Activated gamma-delta T cell treated with Interleukin-2 at 50 U/mL for 16 hours (primary cell): ENCODE data around the gene TSEN54.
A peak's percentile ranks its signal among the peaks of the same experiment; 100 is the strongest.
"Not testable (repeated sequence)": the region's sequence is repeated elsewhere in the genome, so short reads cannot be mapped to it uniquely, and the experiment has no call there.

ENCODE experiments used
- DNase-seq: peaks from one replicate; pipeline ENCODE4 v3.0.0-alpha.2; 2020

TSEN54 gene

DNA sequence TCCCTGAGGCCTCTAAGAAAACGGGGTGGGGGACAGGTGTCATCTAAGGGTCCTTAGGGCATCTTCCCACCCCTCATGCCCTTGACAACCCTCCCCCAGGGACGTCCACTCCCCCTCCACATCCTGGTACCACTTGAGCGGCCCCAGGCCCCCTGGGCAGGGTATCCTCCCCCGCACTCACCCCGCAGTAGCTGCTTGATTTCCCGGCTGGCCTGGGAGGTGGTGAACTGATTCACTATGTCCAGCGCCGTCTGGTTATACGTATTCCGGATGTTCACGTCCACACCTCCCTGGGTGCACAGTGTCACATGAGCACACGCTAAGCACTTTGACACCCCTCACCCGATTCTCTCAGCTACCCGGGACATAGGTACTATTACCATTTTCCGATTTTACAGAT is 10.7 kb upstream of the TSEN54 start:
- no peak for DNase-seq

DNA sequence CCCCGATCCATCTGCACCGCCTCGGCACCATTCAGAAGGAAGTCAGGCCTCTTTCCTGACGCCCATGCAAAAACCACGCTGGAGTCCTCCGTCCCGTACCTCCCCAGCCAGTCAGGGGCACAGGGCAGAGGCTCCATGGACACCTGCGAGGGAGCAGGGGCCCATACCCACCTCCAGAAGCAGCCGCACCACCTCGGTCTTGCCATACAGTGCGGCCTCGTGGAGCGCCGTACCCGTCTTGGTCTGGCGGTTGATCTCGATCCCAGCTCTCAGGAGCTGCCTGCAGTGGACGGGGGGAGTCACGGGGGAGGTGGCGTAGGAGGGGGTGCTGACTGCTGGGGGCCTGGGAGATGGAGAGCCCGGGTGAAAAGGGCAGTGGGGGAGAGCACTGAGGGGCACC is 10.2 kb upstream of the TSEN54 start:
- no peak for DNase-seq

DNA sequence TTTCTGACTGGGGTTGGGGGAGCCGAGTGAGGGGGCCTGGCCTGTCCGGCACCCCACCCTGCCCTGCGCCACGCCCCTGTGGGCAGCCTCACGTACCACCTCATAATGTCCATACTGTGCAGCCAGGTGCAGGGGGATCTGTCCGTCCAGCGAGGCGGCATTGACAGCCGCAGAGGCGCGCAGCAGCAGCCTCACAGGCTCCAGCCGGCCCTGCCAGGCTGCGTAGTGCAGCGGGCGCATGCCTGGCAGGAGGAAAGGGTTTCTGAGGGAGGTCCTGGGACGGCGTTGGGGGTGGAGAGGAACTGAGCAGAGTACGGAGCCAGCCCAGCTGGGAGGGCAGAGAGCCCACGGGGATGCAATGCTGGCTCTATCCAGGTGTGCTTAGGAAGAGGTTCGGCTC is 9.4 kb upstream of the TSEN54 start:
- no peak for DNase-seq

DNA sequence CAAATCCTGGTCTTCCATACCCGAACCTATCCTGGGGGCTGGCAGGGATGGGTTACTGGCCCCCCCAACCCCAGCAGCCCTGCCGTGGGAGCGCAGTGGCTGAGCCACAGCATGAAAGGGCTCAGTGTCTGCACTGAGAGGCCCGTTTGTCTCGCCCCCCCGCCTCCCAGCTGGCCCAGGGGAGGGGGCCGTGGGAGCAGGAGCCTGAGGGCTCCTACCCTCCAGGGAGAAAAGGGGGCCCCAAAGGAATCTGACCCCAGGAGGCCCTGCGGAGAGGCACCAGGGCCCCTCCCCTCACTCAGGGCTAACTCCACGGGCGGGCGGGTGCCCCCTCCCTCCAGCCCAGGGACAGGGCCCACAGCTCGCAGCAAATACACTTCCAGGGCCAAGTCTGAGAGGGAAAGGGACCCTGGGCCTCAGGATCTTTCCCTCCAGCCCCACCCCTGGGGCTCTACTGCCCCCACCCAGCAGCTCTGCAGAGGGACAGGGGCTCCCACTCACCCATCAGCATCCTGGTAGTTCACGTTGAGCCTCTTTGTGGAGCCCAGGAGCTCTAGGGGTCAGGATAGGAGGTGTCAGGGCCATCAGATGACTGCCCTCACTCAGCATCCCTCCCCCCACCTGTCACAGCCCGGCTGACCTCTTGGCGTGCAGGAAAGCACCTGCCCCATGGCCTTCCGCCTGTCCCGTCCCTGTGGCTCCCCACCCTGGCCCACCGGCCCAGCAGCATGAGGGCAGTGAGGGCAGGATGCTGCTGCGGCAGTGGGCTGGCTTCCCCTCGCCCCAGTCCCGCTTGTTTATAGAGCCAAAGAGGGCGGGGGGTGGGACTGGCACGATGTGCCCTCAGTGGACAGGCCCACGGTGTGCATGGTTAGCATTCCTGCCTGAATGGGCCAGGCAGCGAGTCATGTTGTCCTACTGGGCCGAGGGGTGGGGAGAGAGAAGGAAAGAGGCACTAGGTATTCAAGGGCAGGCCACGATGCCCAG is 8.3 kb upstream of the TSEN54 start:
- DNase-seq: no peak

DNA sequence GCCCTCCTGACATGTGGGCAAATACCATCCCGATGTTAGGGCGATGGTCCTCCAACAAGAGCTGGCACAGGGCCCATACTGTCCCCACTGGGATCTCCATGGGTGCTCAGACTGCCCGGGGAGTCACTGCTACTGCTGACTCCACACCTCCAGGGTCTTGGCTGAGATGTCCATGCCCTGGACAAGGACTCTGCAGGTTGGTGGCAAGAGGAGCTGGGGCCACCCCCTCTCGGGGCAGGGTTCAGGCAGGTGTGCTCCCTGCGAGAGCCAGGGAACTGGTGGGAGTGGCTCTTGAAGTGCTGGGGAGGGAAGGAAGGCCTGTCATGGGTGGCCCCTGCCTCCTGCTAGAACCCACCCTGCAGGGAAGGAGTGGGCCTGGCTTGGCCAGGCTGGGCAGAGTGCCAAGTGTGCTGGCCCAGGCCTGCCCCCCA is 7.4 kb upstream of the TSEN54 start:
- DNase-seq: no peak

DNA sequence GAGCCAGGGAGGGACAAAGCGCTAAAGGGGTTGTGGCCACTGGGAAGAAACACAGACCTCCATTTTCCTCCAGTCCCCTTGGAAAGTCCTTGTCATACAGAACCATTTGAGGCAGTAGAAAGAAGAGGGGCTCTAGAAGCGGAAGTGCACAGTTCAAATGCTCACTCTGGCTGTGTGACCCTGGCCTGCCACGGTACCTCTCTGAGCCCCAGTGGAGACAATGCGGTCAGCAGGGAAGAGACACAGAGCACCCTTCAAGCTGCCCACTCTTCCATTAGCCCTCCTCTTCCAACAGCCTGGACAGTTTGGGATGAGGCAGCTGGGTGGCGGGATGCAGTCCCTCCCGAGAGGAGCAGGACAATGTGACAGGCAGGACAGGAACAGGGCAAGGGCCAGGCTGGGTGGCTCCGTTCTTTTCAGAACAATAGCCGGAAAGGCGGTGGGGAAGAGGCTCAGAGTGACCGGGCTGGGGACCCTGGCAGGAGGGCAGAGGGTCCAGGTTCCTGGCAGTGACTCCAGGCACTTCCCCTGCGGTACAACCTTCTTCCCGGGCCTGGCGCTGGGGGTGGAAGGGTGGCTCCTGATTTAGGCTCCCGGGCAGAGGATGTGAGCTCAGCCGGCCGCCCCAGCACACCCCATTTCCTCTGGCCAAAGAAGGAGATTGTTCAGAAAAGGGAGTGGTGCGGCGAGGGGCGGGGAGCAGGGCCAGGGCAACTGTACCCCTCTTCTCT is 6.6 kb upstream of the TSEN54 start:
- DNase-seq: no peak

DNA sequence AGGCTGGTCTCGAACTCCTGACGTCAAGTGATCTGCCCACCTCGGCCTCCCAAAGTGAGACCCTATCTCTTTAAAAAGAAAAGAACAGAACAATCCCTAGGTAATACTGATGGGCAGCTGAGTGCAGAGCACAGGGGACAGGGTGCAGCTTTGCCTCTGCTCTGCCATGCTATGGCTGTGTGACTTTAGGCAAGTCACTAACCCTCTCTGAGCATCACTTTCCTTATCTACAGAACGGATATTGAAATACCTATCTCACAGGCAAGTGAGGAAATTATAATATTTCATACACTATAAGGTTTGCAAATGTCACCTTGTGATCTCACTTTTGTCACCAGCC is 5.1 kb upstream of the TSEN54 start:
- DNase-seq: no peak

DNA sequence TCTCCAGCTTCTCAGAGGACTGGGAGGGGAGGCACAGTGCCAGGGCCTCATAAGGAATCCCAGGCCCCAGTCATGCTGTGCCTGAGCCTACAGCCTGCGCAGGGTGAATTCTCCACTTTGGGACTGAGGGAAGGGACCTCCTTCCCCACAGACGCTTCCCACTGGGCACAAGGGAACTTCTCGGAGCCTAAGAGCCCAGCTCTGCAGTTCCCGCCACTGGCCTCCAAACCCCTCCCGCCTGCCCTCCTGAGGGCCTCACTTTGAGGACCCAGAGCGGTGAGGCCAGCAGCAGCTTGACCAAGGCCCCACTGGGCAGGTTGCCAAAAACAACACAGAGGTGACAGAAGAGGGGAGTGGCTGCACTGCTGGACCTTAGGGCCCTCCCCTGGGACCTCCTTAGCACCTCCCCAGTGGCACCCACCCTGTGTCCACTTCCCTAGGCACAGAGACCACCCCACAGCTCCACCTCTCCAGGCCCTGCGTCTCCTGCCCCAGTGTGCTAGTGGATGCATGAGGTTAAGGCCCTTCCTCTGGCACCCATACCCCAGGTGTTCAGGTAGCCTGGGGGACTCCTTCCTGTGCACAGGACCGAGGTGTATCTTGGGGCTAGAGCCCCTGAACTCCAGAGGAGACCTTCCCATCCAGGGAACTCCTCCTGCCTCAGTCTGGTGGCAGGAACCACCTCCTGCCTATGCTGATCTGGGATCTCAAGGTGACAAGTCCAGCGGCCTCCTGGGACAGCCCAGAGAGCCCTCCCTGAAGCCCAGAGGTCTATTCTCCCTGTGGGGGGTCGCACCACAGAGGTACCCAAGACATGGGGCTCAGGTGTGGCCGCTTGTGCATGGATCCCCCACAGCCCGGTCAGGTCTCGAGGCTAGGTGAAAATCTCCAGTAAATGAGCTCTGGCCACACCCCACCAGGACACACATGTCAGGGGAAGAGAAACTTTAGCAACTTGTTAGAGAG is 4.4 kb upstream of the TSEN54 start:
- DNase-seq: no peak

DNA sequence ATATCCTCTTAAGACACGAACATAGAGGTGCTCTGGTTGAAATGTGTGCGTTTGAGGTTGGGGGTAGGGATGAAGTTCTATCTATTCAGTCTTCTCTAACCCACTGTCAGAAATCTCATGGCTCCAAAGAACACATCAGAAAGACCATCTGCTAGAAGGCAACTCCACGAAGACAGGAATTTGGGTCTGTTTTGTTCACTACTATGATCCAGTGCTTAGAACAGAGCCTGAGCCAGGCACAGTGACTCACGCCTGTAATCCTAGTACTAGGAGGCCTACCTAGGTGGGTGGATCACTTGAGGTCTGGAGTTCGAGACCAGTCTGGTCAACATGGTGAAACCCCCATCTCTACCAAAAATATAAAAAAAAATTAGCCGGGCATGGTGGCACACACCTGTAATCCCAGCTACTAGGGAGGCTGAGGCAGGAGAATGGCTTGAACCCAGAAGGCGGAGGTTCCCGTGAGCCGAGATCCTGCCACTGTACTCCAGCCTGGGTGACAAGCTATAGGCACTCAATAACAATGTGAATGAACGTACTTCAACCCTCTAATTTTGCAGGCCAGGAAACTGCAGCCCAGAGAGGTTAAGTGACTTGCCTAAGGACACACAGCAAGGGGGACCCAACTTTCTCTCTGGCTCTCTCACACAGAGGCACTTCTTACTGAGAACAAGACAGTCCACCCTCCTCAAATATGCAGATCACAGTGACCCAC is 3.2 kb upstream of the TSEN54 start:
- DNase-seq: no peak

DNA sequence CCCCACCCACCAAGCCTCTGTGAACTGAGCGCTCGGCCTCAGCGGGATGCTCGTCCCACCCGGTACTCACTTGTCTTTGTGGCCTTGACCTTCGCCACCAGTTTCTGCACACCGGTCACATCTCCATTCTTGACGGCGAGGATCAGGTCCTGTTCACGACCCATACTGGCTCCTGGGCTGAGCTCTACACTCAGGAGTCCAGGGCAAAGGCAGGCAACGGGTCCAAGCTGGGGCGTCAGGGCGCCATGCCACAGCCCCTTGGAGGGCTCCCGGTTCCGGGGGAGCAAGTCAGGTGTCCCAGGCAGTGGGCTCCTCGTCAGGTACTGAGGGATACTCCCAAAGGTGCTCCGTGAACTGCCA is 2.7 kb upstream of the TSEN54 start:
- DNase-seq: no peak

DNA sequence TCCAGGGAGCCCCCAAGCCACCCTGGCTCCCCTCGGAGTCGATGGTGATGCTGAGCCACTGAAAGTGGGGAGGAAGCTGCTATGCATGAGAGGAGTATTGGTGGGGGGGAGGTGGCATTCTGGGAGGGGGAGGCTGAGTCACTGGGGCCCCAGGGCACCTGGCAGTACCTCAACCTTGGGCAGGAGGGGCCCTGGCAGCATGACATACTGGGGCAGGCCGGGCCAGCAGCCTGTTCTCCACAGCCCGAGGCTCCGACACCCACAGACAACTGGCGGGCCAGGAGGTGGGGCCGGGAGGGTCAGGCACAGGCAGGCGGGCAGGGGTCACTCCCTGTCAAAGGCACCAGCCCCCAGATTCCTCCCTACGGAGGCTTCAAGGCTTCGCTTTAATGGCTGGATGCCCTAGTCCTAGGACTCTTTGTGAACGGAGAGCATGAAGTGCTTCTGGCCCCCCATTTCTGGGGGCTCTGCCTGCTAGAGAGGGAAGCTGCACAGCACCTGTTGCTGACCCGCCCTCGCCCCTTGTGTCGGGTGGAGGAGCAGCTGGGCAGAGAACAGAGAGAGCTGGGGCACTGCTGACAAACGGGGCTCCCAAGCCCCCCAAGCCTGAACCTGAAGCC is 1.9 kb upstream of the TSEN54 start:
- no peak for DNase-seq

DNA sequence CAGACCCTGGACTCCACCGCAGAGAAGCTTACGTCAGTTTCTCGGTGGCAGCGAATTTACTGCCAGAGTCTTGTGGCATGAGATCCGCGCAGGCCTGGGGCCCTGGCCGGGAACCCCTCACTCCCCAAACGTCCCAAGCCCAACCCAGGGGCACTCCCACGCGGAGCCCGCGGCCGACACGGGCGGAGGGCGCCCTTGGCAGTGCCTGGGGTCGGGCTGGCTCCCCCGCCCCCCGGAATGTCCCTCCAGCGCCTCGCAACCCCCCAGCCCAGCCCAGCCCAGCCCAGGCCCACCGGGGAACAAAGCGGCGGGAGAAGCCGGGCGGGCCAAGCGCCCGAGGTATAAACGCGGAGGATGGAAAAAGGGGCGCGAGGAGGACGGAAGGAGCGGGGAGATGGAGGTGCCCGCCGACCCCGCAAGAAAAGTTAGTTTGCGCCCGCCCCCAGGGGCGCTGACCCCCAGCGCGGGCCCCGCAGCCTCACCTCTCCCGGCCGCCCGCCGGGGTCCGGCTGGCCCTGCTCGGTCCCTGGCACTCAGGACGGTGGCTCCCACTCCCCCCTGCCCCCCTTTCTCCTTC is 1.3 kb upstream of the TSEN54 start:
- DNase-seq: no peak

DNA sequence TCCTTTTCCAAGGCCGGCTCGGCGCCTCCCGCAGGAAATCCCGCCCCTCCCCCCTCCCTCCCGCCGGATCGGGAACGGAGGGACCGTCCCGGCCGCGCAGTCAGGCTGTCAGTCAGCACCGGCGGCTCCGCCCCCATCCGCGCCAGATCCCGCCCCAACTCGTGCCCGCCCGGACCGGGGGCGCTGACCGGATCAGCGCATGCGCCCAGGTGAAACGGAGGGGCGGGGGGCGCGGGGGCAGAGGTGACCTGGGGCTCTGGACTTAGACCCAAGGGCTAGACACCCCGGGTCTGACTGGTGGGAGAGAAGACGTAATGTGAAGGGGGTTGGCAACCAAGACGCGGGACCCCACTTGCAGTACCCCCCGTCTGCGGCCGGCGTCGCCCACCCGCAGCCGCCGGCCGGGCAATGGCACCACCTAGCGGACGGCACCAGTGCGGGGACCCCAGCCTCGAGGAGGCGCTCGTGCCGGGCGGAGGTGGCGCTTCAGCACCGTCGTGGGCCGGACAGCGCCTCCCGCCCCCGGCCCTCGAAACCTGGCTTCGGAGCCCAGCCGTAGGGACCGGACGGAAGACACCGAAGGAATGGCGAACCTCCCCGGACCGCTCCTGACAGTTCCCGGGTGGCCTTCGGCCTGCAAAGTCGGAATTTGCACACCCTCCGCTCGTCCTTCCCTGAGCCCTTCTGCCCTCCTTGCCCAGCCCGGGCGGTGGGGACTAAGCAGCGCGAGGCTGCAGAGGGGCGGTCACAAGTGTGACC is 653 bp upstream of the TSEN54 start, which contains the start of gene CASKIN2:
Gene CASKIN2, minus strand, starts transcription at position 42 of the 759 bp plus-strand sequence. CDS start 1,733 bp downstream, outside the sequence.
- peak; percentile 72 for DNase-seq

DNA sequence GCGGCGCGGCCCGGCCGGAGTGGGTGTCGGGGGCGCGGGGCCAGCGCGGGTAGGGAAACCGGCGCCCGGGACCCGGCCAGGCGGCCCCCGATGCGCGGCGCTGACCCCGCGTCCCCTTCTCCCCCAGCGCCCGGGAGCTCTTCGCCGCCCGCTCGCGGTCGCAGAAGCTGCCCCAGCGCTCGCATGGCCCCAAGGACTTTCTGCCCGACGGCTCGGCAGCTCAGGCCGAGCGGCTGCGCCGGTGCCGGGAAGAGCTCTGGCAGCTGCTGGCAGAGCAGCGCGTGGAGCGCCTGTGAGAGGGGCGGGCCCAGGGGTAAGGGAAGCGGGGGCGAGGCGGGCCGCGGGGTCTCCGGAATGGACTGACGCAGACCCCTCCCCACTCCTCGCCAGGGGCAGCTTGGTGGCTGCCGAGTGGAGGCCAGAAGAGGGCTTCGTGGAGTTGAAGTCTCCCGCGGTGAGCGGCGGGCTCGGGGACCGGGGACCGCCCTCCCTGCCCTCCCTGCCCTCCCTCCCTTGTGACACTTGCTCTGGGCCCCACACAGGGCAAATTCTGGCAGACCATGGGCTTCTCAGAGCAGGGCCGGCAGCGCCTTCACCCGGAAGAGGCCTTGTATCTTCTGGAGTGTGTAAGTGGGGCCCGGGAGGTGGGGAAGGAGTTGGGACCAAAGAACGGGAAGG is 430 bp downstream of the TSEN54 start:
- peak; percentile 23 for DNase-seq

DNA sequence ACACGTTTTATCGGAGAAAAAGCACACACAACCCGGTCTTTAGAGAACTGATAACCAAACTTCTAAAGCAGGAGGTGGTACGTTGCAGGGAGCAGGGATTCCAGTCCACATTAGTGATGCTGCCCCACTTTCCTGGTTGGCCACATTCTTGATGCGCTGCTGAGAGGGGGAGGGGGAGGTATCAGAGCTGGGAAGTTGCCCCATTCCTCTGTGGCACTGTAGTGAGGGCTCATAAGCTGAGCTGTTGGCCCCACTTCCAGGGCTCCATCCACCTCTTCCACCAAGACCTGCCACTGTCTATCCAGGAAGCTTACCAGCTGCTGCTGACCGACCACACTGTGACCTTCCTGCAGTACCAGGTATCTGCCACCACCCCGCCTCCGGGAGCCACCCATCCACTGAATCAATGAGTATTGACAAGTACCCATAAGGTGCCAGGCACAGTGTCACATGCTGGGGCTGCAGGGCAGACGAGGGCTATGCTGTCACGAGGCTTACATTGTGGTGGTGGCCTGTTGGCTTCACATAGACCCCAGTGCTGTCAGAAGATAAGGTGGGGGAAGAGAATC is 1.1 kb downstream of the TSEN54 start:
- DNase-seq: peak; percentile 15

DNA sequence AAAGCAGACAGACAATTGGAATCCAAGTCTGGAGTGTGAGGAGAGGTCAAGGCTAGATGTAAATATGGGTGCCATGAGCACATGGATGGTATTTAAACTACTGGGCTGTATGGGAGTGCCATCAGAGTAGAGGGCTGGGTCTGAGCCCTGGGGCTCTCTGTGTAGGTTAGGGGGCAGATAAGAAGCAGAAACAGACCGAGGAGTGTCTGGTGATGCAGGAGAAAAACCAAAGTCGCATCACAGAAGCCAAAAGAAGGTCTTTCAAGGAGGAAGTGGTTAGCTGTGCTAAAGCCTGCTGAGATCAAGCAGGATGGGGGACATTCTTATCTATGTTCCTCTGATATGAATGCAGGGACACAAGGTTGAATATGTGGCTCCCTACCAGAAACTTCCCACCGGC is 1.9 kb downstream of the TSEN54 start:
- peak; percentile 53 for DNase-seq

DNA sequence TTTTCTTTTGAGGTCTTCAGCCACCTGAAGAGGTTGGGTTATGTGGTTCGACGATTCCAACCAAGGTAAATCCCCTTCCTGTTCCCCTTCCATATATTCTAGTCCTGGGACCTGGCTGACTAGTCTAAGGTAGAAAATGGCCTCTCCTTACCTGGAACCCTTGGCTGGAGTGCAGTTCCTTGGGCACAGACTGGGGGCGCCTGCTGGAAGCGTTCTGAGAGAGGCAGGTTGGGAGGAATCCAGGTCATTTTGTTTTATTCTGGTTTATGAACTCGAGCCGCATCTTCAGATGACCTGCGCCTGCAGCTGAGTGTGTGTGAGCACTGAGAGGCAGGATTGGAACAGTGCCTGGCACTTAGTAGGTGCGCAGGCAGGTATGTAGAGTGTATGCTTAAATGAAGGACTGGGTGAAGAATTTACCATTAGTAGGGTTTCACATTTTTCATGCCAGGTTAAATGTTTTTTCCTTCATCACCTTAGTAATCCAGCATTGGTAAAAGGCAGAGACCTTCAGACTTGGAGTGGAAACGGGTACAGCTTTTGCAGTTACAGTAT is 2.7 kb downstream of the TSEN54 start:
- no peak for DNase-seq

DNA sequence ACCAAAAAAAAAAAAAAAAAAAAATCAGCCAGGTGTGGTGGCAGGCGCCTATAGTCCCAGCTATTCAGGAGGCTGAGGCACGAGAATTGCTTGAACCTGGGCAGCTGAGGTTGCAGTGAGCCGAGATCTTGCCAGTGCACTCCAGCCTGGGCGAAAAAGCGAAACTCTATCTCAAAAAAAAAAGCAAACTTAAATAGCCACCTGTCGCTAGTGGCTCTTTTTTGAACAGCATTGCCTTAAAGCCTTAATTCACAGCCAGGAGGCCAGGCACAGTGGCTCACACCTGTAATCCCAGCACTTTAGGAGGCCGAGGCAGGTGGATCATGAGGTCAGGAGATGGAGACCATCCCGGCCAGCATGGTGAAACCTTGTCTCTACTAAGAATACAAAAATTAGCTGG is 4.1 kb downstream of the TSEN54 start:
- not testable (repeated sequence) for DNase-seq

DNA sequence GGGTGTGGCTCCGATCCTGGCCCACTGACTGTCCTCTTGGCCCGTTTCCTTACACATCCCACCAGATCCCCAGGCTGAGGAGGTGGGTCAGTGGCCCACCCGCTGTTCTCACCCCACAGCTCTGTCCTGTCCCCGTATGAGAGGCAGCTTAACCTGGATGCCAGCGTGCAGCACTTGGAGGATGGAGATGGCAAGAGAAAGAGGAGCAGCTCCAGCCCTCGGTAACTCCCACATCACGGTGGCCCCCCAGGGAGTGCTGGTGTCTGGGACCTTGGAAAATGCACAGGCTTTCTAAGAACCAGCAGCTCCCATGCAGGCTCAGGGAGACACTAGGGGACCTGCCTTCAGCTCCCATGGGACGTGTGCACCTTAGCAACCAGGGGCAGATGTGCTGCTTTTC is 5.0 kb downstream of the TSEN54 start:
- DNase-seq: no peak
